ENCODE data around the gene POC1A.
"Not testable (repeated sequence)": the region's sequence is repeated elsewhere in the genome, so short reads cannot be mapped to it uniquely, and the experiment has no call there.

POC1A gene

GRCh38 chr3:52044869-52045619 lies 109.2 kb downstream of the POC1A start:
- TF ChIP-seq CTCF (IDR thresholded peaks at IDR 0.05; ENCODE audit: insufficient read depth, low read length, missing control alignments): no peak
- POLR2A ChIA-PET: interaction anchor here (0.7 kb wide), 1 partner anchor 23 kb away, joined by 4 read pairs; no protein-coding TSS in a partner anchor
- CTCF ChIA-PET: interaction anchor here (0.7 to 4.6 kb wide), 6 partner anchors 11 to 164 kb away, joined by 3 to 18 read pairs (median 4); partner anchors contain the start of gene DUSP7
- no peak for DNase-seq (ENCODE audit: low read depth, low spot score)
- no peak overlapping the region for H3K4me3 ChIP-seq (ENCODE audit: low read depth, low read length)

- H3K4me3 ChIP-seq (ENCODE audit: low read depth, low read length): no peak overlapping the region
- DNase-seq (ENCODE audit: low read depth, low spot score): no peak
- POLR2A ChIA-PET: interaction anchor here (0.6 to 1.2 kb wide), 2 partner anchors 25 to 48 kb away, joined by 3 read pairs; no protein-coding TSS in a partner anchor
- TF ChIP-seq CTCF (IDR thresholded peaks at IDR 0.05; ENCODE audit: insufficient read depth, low read length, missing control alignments): no peak
- CTCF ChIA-PET: interaction anchor here (0.9 to 4.6 kb wide), 5 partner anchors 12 to 80 kb away, joined by 3 to 18 read pairs (median 3); partner anchors contain the start of gene DUSP7
Observed at GRCh38 chr3:52043750-52044149, 110.5 kb downstream of the POC1A start.

GRCh38 chr3:52043039-52043438 lies 111.2 kb downstream of the POC1A start:
- DNase-seq (ENCODE audit: low read depth, low spot score); H3K4me3 ChIP-seq (ENCODE audit: low read depth, low read length): not testable (repeated sequence)
- CTCF ChIA-PET: interaction anchor here (1.4 kb wide), 1 partner anchor 21 kb away, joined by 3 read pairs; no protein-coding TSS in a partner anchor
- POLR2A ChIA-PET: interaction anchor here (1.2 kb wide), 1 partner anchor 47 kb away, joined by 3 read pairs; no protein-coding TSS in a partner anchor

- ChIA-PET CTCF (interaction anchor here (1.0 to 2.4 kb wide), 11 partner anchors 9 to 82 kb away, joined by 3 to 12 read pairs (median 5); no protein-coding TSS in a partner anchor), POLR2A (no interaction called here)
- H3K4me3 ChIP-seq (ENCODE audit: low read depth, low read length): no peak overlapping the region
- no peak for DNase-seq (ENCODE audit: low read depth, low spot score)
- peak; percentile 41 for TF ChIP-seq CTCF (IDR thresholded peaks at IDR 0.05; ENCODE audit: insufficient read depth, low read length, missing control alignments)
Observed at GRCh38 chr3:52041118-52041731, 113.0 kb downstream of the POC1A start.

- POLR2A ChIA-PET: interaction anchor here (0.5 kb wide), 1 partner anchor 18 kb away, joined by 3 read pairs; no protein-coding TSS in a partner anchor
- no peak for TF ChIP-seq CTCF (IDR thresholded peaks at IDR 0.05; ENCODE audit: insufficient read depth, low read length, missing control alignments)
- DNase-seq (ENCODE audit: low read depth, low spot score): no peak
- CTCF ChIA-PET: interaction anchor here (1.2 to 2.4 kb wide), 7 partner anchors 12 to 40 kb away, joined by 3 to 12 read pairs (median 6); no protein-coding TSS in a partner anchor
- H3K4me3 ChIP-seq (ENCODE audit: low read depth, low read length): no peak overlapping the region
Observed at GRCh38 chr3:52040600-52040999, 113.6 kb downstream of the POC1A start.

- ChIA-PET POLR2A (interaction anchor here (0.5 kb wide), 1 partner anchor 17 kb away, joined by 3 read pairs; no protein-coding TSS in a partner anchor), CTCF (interaction anchor here (1.4 to 2.4 kb wide), 3 partner anchors 17 to 34 kb away, joined by 3 to 7 read pairs (median 6); no protein-coding TSS in a partner anchor)
- no peak for TF ChIP-seq CTCF (IDR thresholded peaks at IDR 0.05; ENCODE audit: insufficient read depth, low read length, missing control alignments)
- H3K4me3 ChIP-seq (ENCODE audit: low read depth, low read length): no peak overlapping the region
- no peak for DNase-seq (ENCODE audit: low read depth, low spot score)
Observed at GRCh38 chr3:52039846-52040245, 114.4 kb downstream of the POC1A start.
